IMR-90 (cell line): ENCODE results near the gene ABT1. TPM values are rescaled to one million over a fixed set of nuclear protein-coding genes. Genes with fewer than 3 reads are reported as not detected.

Source experiments
- ATAC-seq: fragments of 200-7000 bp; cut with Tn5 transposase; 2 replicates; pipeline ENCODE4 v1.9.1; 2020; ENCODE audit warnings: low read depth, mild to moderate bottlenecking, moderate library complexity
- BruUV-seq: library from RNA; stranded (reverse); fragments of 400-500 nt; replicated peaks from 2 replicates; lab custom pipeline; 2021; lab: Mats Ljungman, UMichigan
- CTCF ChIA-PET: fragments of 300-600 bp; formaldehyde crosslinking; extraction: SDS; loops from one replicate; lab custom pipeline; 2021; ENCODE audit warnings: antibody characterized with exemption; lab: Yijun Ruan, JAX
- POLR2A ChIA-PET: fragments of 300-600 bp; sonication (Branson Sonifier 250); formaldehyde crosslinking; loops from one replicate; lab custom pipeline; 2022; ENCODE audit warnings: antibody characterized with exemption; ENCODE audit not compliant: unreplicated experiment; lab: Charles Lee
- DNase-seq: peaks from one replicate; pipeline ENCODE4 v3.0.0; 2013
- H2AFZ ChIP-seq: replicated peaks from 2 replicates; pipeline ENCODE3; 2013; ENCODE audit warnings: low read length, mild to moderate bottlenecking; ENCODE audit not compliant: poor library complexity
- H2AK5ac ChIP-seq: 2 replicates; pipeline ENCODE4 v1.6.1; 2013; ENCODE audit warnings: low read depth, low read length, inconsistent platforms
- H2AK9ac ChIP-seq: replicated peaks from 2 replicates; pipeline ENCODE3; 2013; ENCODE audit warnings: mild to moderate bottlenecking, low read depth, low read length, moderate library complexity; ENCODE audit not compliant: poor library complexity
- H2BK120ac ChIP-seq: 2 replicates; pipeline ENCODE4 v1.6.1; 2013; ENCODE audit warnings: low read depth, low read length, inconsistent platforms
- H2BK15ac ChIP-seq: 3 replicates; pipeline ENCODE4 v1.6.1; 2013; ENCODE audit warnings: low read depth, low read length, inconsistent platforms
- H2BK20ac ChIP-seq: 2 replicates; pipeline ENCODE4 v1.6.1; 2013; ENCODE audit warnings: low read depth, mild to moderate bottlenecking, inconsistent platforms, low read length, moderate library complexity
- H2BK5ac ChIP-seq: 2 replicates; pipeline ENCODE4 v1.6.1; 2013; ENCODE audit warnings: mild to moderate bottlenecking, low read depth, low read length, inconsistent platforms; ENCODE audit not compliant: poor library complexity, severe bottlenecking
- H3K14ac ChIP-seq: replicated peaks from 2 replicates; pipeline ENCODE4 v1.6.1; 2013; ENCODE audit warnings: low read depth, low read length, inconsistent platforms
- H3K18ac ChIP-seq: 2 replicates; pipeline ENCODE4 v1.6.1; 2013; ENCODE audit warnings: low read depth, low read length, control low read depth
- H3K23ac ChIP-seq: 2 replicates; pipeline ENCODE4 v1.6.1; 2013; ENCODE audit warnings: low read depth, low read length, inconsistent platforms
- H3K27ac ChIP-seq: 2 replicates; pipeline ENCODE4 v1.5.1; 2013; ENCODE audit warnings: mild to moderate bottlenecking, control low read depth, low read length; ENCODE audit not compliant: insufficient read depth
- H3K27me3 ChIP-seq: 2 replicates; pipeline ENCODE4 v1.6.1; 2013; ENCODE audit warnings: low read length; ENCODE audit not compliant: control insufficient read depth, insufficient read depth
- H3K36me3 ChIP-seq: 2 replicates; pipeline ENCODE4 v1.6.1; 2013; ENCODE audit warnings: low read length, mixed read lengths; ENCODE audit not compliant: control insufficient read depth, insufficient read depth
- H3K4ac ChIP-seq: 2 replicates; pipeline ENCODE4 v1.6.1; 2013; ENCODE audit warnings: low read depth, low read length, inconsistent platforms
- H3K4me1 ChIP-seq: 2 replicates; pipeline ENCODE4 v1.6.1; 2013; ENCODE audit warnings: low read length, mixed read lengths; ENCODE audit not compliant: control insufficient read depth, insufficient read depth
- H3K4me2 ChIP-seq: 2 replicates; pipeline ENCODE4 v1.6.1; 2013; ENCODE audit warnings: low read depth, mild to moderate bottlenecking, control low read depth, low read length, moderate library complexity
- H3K4me3 ChIP-seq: 2 replicates; pipeline ENCODE4 v1.5.1; 2013; ENCODE audit warnings: low read depth, mild to moderate bottlenecking, control low read depth, low read length, moderate library complexity; ENCODE audit not compliant: insufficient read depth
- H3K56ac ChIP-seq: 2 replicates; pipeline ENCODE4 v1.6.1; 2013; ENCODE audit warnings: low read length, inconsistent platforms; ENCODE audit not compliant: insufficient read depth; ENCODE audit errors: extremely low read depth
- H3K79me1 ChIP-seq, 2 experiments: 2 replicates each; pipeline ENCODE4 v1.6.1; 2013; ENCODE audit warnings: low read length in 2 of 2, inconsistent platforms in 1 of 2, low read depth in 1 of 2
- H3K9ac ChIP-seq: 2 replicates; pipeline ENCODE4 v1.6.1; 2013; ENCODE audit warnings: low read depth, low read length, control low read depth
- H3K9me1 ChIP-seq: 2 replicates; pipeline ENCODE4 v1.6.1; 2013; ENCODE audit warnings: low read length, inconsistent platforms; ENCODE audit not compliant: insufficient read depth
- H3K9me3 ChIP-seq: 2 replicates; pipeline ENCODE4 v1.6.1; 2013; ENCODE audit warnings: low read length; ENCODE audit not compliant: control insufficient read depth, insufficient read depth
- H4K20me1 ChIP-seq: 2 replicates; pipeline ENCODE4 v1.6.1; 2013; ENCODE audit warnings: low read length, inconsistent platforms; ENCODE audit not compliant: insufficient read depth
- H4K5ac ChIP-seq: 2 replicates; pipeline ENCODE4 v1.6.1; 2013; ENCODE audit warnings: mild to moderate bottlenecking, low read depth, low read length, control low read depth
- H4K8ac ChIP-seq, 2 experiments: 2 replicates each; pipeline ENCODE4 v1.6.1; 2013; ENCODE audit warnings: low read depth in 2 of 2, low read length in 2 of 2, control low read depth in 1 of 2, inconsistent platforms in 1 of 2
- H4K91ac ChIP-seq: 2 replicates; pipeline ENCODE4 v1.6.1; 2013; ENCODE audit warnings: low read depth, low read length, inconsistent platforms; ENCODE audit not compliant: insufficient read depth
- BHLHE40 ChIP-seq: fragments of 150-350 bp; IDR thresholded peaks from 2 replicates; pipeline ENCODE4 v1.6.1; 2016; ENCODE audit warnings: mild to moderate bottlenecking, low read depth, low read length
- CEBPB ChIP-seq: IDR thresholded peaks from 2 replicates; pipeline ENCODE4 v1.6.1; 2012; ENCODE audit warnings: low read depth, low read length, improper control_type of control experiment
- MAFK ChIP-seq: IDR thresholded peaks from 2 replicates; pipeline ENCODE4 v1.6.1; 2012; ENCODE audit warnings: low read depth, low read length, improper control_type of control experiment
- NFE2L2 ChIP-seq: fragments of 150-350 bp; IDR thresholded peaks from 2 replicates; pipeline ENCODE4 v1.6.1; 2016; ENCODE audit warnings: low read depth, mild to moderate bottlenecking, low read length
- RFX5 ChIP-seq: IDR thresholded peaks from 2 replicates; pipeline ENCODE4 v1.8.0; 2012; ENCODE audit warnings: low read depth, mild to moderate bottlenecking, low read length, moderate library complexity
- dilution Hi-C: fragments of 300-500 bp; cut with HindIII; formaldehyde crosslinking; loops from one replicate; pipeline ENCODE4 v1.14.3; 2018; ENCODE audit warnings: low sequenced_read_pairs; ENCODE audit not compliant: unreplicated experiment
- in situ Hi-C: fragments of 300-500 bp; cut with MboI; formaldehyde crosslinking; loops from 3 replicates; pipeline ENCODE4 v1.14.3; 2019; ENCODE audit warnings: low sequenced_read_pairs, inconsistent platforms, mixed read lengths
- intact Hi-C: fragments of 100-400 bp; cut with micrococcal nuclease; formaldehyde crosslinking; loops from 2 replicates; pipeline ENCODE4 v1.10.0; 2022
- polyA plus RNA-seq, 3 experiments: library from polyadenylated mRNA; depleted of rRNA; stranded (reverse); fragments of >200 nt; gene quantifications; 2 replicates each; pipeline ENCODE4 v1.2.3, GENCODE V29; 2012; ENCODE audit warnings: low replicate concordance in 1 of 3
- total RNA-seq: library from RNA; depleted of rRNA; stranded (reverse); fragments of >200 nt; gene quantifications from 2 replicates; pipeline ENCODE4 v1.2.3, GENCODE V29; 2012
- TF ChIP-seq, protein P1 (sequence below): fragments of 150-350 bp; IDR thresholded peaks from 2 replicates; pipeline ENCODE4 v1.6.1; 2016; ENCODE audit warnings: low read depth, mild to moderate bottlenecking, low read length, moderate library complexity, borderline replicate concordance

Gene ABT1
- total and polyA plus RNA-seq, 2 of the 4 experiments (the other 2 are of a cell fraction) = 15.2 to 15.4 TPM

DNA sequence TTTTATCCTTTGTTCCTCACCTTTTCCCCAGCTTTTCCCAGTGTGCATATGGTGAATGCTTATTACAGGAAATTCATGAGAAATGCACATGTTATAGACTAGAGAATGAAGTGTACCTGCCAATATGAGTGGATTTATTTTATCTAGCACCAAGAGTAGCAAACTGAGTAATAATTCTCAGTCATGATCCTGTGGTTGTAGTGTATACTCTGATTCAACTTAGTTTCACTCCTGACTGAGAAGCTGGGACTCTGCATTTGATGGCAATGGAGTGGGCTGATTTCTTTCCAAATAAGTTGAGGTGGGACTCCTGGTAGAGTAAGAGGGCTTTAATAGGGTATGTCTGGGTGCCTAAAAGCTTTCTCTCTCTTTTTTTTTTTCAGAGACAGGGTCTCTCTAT is 4.0 kb downstream of the ABT1 start:
- no peaks in the 10 kb centered on the region; the same call in 1 of the 2 replicates for H3K9me1 ChIP-seq
- in situ Hi-C loops (no loop called here), intact Hi-C loops (no loop called here), dilution Hi-C loops (no loop called here)
- no peaks in the 10 kb centered on the region for H3K27me3 ChIP-seq
- no peak overlapping the region for H3K14ac ChIP-seq
- no peaks in the 10 kb centered on the region for H4K20me1 ChIP-seq
- H3K27ac ChIP-seq = no peak overlapping the region
- H2BK120ac ChIP-seq = no peak overlapping the region
- peaks cover 3% of the 10 kb centered on the region; the same call in 1 of the 2 replicates for H3K4me1 ChIP-seq
- no peak overlapping the region for H3K23ac ChIP-seq
- BruUV-seq = no TSS peak
- no peak overlapping the region for H3K4me2 ChIP-seq
- H3K56ac ChIP-seq = no peak overlapping the region
- H3K79me1 ChIP-seq = peaks cover 8 to 19% of the 10 kb centered on the region in 2 experiments; a peak in 3 of 4 replicates
- POLR2A ChIA-PET = no interaction called here
- CTCF ChIA-PET = interaction anchor here (2.6 kb wide), 1 partner anchor 478 kb away, joined by 7 read pairs; no protein-coding TSS in a partner anchor
- H3K4ac ChIP-seq = no peak overlapping the region
- ATAC-seq (no peak), DNase-seq (no peak)
- peaks cover 12% of the 10 kb centered on the region for H3K36me3 ChIP-seq
- no peaks in the 10 kb centered on the region for H3K9me3 ChIP-seq
- H2BK5ac ChIP-seq = no peak overlapping the region
- no peak overlapping the region for H2BK20ac ChIP-seq
- no peak overlapping the region for H4K8ac ChIP-seq
- no peak overlapping the region for H2BK15ac ChIP-seq
- no peak overlapping the region for H3K18ac ChIP-seq
- H3K9ac ChIP-seq = no peak overlapping the region
- no peak overlapping the region for H2AK9ac ChIP-seq
- H2AK5ac ChIP-seq = no peak overlapping the region
- H3K4me3 ChIP-seq = no peak overlapping the region
- H4K91ac ChIP-seq = no peak overlapping the region
- TF ChIP-seq NFE2L2 (no peak), MAFK (no peak), CEBPB (no peak), RFX5 (no peak), BHLHE40 (no peak)
- TF ChIP-seq, protein P1, sequence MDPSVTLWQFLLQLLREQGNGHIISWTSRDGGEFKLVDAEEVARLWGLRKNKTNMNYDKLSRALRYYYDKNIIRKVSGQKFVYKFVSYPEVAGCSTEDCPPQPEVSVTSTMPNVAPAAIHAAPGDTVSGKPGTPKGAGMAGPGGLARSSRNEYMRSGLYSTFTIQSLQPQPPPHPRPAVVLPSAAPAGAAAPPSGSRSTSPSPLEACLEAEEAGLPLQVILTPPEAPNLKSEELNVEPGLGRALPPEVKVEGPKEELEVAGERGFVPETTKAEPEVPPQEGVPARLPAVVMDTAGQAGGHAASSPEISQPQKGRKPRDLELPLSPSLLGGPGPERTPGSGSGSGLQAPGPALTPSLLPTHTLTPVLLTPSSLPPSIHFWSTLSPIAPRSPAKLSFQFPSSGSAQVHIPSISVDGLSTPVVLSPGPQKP = no peak
- H2AFZ ChIP-seq = no peak overlapping the region
- H4K5ac ChIP-seq = no peak overlapping the region
